DMS114 treated with DMSO at 0.1 percent for 48 hours (cell line): Measurements from ENCODE around the gene SDCCAG8.

Experiments
- DNase-seq: peaks from one replicate; lab custom pipeline; 2025; ENCODE audit not compliant: unreplicated experiment; lab: John Stamatoyannopoulos, UW

SDCCAG8 gene

DNA sequence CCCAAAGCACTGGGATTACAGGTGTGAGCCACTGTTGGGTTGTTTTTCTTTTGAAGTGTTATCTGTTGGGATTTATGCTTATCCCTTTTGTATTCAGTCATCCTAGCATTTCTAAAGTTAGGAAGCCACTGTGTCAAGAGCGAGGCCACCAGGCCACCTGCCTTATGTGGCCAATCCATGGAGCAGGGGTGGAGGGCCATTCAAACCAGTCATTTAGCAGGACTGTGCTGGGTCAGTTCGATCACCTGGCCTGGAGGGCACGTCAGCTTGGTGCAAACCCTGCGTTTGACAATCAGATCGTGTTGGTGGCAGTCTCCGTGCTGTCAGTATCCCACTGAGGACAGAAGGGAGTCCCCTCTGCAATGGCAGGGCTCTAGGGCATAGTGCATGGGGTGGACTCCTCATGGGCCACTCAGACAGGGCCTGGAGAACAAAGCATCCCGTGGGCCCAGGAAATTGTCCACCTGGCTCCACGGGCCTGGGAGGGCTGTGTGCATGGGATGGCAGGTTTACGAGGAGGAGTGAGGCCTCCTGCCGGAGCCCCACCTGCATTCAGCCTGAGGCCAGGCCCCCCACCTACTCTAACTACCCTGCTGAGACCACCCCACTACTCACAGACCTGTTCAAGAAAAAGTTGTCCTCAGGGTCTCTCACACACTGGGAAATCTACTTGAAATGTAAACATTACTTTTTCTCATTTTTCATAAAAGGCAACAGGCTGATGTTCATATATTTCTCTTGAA is 242.3 kb downstream of the SDCCAG8 start:
- no peak for DNase-seq

DNA sequence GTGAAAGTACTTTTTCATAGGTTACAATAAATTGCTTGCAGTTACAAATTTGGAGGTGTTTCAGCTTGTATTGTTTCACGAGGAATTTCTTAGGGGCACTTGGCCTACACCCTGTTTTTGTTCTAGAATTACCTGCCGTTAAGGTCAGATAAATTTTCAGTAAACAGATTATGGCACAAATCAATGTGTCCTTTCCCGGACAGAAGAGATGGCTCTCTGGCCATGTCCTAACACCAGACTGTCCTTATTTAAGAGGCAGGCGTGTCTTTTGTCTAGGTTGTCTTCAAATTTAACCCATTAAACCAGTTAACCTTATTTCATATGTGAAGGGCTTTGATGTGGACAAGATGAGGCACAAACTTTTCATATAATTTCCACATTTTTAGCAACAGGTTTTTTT is 243.4 kb downstream of the SDCCAG8 start:
- DNase-seq: no peak

DNA sequence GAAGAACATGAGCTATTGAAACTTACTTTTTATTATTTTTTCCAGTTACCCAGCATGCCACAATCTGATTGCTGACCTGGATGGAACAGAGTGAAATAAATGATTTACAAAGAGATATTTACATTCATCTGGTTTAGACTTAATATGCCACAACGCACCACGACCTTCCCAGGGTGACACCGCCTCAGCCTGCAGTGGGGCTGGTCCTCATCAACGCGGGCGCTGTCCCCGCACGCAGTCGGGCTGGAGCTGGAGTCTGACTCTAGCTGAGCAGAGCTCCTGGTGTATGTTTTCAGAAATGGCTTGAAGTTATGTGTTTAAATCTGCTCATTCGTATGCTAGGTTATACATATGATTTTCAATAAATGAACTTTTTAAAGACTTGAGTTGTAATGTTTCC is 243.9 kb downstream of the SDCCAG8 start:
- no peak for DNase-seq

DNA sequence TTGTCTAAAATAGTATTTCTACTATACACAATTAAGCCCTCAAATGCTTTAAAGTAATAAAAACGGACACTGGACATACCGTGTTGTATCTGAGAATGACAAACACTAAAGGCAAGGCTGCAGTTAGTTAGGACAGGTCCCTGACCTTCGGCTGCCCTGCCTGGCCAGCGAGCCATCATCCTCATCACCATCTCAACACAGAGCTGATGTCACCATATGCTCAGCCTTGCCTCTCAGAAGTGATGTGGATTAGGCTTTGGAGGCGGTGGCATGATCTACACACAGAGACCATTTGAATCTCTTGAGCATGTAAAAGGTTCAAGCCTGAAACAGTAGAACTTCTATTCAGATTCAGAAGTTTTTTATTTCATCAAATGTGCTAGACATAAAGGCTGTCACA is 244.7 kb downstream of the SDCCAG8 start:
- no peak for DNase-seq

DNA sequence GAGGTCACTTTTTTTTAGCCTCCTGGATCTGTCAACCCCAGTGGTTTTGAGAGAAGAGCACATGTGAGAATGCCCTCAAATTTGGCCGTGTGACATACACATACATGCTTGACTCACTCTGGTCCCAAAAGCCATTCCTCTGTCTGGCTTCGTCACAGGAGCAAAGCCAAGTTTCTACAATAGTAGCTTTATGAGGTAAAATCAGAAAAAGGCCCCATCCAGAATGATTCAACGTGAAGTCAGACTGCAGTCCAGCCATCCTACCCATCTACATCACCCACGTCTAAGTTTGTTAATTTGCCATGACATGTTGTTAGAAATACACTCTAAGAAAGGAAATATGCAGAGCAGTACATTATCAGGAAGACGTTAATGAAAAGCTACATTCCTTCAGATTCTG is 245.2 kb downstream of the SDCCAG8 start:
- DNase-seq: no peak

DNA sequence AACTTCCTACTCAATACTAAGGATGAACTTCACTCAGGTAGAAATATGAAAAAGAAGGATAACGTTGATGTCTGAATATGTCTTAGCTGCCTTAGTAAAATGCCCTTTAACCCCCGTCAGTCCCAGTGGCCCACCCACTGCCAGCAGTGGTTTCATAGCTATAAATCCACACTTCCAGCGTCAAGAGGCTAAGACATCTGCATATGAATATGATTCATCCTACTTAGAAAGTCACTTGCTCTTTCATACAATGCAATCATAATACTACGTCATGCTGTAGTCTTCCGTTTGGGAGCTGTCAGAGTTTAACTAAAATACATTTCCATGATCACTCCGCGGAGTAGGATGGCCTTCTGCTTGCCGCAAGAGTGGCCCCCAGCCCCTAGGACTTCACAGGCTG is 247.3 kb downstream of the SDCCAG8 start:
- no peak for DNase-seq

DNA sequence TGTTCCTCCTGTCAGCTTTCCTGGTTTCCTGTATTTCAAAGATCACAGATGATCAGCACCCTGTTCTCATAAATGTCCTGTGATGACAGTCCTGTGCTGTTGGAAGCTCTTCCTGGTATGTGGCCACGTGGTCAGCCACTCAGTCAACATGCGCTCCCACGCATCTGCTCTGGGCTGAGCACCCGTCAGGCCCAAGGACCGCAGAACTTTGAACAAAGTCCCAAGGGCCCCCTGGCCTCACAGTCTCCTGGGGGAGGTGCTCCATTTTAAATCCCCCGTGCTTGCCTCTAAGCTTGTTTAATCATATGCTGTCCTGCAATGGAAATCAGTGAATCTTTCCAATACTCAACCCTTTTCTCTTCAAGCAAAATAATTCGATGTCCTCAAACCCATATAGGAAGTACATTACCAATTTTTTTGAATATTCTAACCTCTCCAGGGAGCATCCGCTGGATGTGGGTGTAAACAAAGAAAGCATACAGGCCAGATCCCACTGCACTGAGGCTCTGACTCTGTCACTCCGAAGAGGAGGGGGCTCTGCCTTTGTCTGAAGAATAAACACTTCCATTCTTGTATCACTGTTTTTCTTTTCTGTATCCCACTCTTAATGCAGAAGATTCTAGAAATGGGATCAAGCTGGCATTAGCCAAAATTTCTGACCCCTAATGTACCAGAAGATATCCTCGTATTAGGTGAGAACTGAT is 250.3 kb downstream of the SDCCAG8 start:
- no peak for DNase-seq

DNA sequence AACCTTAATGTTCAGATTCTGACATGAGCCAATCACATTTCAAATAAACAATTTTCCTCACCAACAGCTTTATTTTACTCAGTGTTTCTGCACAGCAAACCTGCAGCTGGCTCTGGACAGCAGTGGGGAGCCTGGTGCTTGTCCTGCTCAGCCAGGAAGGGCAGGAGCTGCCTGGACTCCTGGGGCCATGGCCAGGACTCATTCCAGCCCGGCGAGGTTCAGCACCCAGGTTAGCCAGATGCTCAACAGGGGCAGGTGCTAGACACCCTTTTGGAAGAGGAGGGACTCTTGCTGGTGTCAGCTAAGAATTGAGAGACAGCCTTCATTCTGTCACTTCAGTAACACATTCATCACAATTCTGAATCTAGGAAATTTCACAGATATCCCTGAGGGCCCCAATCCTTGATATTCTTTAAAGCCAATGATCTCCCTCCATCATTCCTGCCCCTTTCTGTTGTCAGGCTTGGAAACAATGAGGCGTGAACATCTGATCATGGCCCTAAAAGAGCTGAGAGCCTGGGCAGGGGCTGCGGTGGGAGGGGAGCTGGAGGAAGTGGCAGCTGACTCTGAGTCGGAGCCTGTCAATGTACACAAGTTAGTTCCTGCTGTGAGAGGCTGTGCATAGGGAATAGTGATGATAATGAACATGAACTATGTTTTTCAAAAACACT is 251.3 kb downstream of the SDCCAG8 start:
- no peak for DNase-seq

DNA sequence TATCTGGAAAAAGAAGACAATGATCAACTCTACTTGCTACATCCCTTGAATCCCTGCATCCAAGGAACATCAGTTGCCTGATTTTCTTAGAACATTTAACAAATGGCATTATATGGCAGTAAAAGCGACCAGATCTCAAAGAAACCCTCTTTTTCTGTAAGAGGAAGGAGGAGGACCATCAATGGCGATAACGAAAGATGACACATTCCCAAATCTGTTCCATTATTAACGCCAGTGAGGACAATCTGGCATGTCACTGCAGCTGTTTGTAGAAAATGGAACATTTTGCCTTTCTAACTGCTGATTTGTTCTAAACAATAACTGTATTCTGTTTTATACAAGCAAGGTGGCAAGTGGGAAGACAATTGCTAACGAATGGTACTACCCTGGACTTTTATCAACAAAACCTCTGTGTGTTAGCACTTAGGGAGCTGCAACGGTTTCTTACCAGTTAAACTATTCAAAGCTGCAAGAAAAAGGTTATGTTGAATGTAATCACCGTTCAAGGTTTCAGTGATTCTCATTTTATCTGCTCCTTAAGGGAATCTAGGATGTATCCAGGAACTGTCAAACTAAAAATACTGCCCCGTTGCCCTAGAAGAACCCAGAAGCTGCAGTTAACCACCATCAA is 251.9 kb downstream of the SDCCAG8 start:
- DNase-seq: no peak

DNA sequence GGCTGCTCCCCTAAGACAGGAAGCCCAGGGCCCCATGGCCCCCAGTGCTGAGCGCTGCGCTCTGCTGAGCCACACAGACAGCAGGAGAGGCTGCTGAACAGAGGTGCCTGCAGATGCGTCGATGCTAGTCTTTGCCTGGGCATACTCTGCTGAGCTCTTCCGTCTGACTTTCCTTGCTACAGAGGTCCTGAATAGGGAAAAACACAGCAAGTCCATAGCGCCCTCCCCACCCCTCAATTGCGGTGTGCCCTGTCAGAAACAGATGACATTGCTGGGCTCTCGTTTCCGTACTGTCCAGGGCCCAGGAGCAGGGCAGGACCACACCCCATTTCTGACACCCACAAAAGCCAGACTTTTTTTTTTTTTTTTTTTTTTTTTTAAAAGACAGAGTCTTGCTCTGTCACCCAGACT is 252.5 kb downstream of the SDCCAG8 start:
- DNase-seq: no peak

DNA sequence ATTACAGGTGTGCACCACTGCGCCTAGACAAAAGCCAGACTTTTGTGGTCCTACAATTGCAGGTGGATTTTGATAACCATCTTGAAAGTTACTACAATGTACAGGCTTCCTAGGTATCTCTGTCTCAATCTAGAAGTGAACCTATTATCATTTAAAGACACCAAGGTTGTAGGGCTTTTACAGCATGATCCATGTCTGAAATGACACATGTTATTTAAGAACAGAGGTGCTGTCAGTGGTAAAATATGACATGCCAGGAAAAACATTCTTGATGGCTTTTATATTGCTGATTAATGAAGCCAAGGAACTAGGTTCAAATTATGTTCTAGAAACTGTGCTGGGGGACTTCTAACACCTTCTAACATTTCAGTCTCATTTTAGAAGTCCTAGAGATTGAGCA is 253.1 kb downstream of the SDCCAG8 start:
- DNase-seq: no peak

DNA sequence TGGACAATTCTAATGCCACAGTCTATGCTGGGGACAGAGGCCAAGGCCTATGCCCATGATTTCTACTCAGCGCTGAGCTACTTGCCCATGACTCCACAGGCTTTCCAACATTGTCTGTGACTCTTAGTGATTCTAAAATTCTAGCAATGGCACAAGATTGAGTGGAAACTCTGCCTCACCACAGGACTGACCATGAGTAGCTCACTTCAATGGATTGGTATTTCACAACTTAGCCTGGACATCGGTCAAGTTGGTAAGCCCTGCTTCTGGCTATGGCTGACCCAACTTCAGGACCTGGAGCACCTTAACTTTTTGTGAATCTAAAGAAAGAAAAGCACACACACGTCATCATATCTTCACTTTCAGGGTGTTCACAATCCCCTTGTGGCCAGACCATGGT is 255.1 kb downstream of the SDCCAG8 start:
- DNase-seq: no peak

DNA sequence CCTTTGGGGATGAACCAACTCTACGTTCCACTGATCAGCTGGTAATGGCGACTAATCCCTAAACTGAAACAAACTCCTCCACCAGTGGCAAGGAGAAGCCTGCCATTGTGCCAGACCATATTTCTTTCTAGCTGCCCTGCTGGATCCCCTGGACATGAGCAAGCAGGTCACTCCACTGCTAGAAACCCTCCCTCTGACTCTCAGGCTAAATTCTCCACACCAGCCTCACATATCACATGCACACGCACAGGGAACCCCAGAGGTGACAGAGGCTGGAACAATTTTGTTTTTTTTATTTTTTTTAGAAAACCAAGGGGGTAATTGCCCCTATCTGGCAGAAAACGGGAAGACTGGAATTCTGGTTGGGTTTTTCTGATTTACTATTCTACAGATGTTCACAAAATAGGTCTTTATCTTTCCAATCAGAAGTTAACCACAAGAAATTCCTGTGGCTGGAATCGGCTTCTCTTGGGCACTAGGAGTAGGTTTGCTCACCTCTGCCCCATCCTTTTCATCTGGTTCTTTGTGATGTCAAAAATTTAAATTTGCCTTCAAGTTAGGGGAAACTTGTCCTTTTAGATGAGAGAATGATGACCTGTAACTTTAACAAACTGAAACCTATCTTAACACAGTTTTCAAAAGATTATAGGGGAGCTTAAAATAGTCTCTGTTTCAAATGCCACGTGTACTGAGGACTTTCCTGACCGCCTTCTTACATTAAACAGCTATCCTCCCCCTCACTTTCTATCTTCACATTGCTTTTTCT is 258.1 kb downstream of the SDCCAG8 start:
- no peak for DNase-seq

DNA sequence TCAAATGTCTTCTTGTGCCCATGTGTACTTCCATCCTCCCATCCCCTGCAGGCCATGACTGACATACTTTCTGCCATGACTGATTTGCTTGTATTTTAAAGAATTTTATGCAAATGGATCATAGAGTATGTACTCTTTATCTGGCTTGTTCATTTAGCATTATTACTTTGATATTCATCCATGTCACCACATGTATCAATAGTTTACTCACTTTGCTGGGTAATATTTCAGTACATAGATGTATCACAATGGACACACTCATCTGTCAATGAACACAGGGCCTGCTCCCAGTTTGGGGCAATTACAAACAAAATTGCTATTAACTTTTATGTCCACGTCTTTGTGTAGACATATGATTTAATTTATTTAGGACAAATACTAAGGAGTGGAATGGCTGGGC is 259.1 kb downstream of the SDCCAG8 start:
- no peak for DNase-seq

DNA sequence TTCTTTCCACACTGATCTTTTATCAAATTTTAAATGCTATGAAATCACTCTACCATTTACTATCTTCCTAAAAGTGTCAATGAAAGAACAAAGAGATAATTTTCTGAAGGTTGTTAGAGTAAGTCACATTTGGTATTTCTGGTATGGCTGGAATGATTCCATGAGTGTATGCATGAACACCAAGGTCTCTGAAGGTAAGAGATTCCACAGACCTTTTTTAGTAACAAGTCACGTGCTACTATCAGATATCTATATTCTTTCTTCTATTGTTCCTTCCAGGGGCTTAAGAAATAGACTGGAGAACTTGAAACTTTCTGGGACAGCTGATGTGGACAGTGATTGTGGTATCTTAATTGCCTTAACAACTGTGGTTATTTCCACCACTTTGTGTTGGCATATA is 265.0 kb downstream of the SDCCAG8 start:
- no peak for DNase-seq

DNA sequence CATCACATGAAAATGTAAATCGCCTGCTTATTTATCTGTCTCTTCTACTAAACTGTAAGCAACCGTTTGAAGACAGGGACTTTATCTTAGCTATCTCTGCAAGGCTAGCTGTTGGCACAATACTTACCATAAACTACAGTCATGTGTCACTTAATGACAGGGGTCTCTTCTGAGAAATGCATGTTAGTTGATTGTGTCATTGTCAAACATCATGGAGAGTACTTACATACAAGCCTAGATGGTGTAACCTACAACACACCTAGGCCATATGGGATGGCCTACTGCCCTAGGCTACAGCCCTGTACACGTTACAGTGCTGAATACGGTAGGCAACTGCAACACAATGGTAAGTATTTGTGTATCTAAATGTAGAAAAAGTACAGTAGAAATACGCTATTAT is 267.9 kb downstream of the SDCCAG8 start:
- DNase-seq: no peak

DNA sequence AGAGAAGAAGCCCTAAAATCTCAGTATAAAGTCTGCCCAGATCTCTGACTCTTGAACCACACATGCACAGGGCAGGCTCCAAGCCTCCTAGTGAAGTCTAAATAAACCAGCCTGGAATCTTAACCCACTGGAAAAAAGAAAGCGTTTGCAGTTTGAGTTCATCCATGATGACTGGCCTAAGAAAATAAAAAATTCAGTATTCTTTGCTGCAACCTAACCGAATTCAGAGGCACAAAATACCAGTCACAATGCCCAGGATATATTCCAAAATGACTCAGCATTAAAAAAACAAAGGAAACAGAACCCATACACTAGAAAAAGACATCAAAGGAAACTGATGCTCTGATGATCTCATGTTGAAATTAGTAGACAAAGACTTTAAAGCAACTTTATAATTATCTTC is 269.2 kb downstream of the SDCCAG8 start:
- no peak for DNase-seq

DNA sequence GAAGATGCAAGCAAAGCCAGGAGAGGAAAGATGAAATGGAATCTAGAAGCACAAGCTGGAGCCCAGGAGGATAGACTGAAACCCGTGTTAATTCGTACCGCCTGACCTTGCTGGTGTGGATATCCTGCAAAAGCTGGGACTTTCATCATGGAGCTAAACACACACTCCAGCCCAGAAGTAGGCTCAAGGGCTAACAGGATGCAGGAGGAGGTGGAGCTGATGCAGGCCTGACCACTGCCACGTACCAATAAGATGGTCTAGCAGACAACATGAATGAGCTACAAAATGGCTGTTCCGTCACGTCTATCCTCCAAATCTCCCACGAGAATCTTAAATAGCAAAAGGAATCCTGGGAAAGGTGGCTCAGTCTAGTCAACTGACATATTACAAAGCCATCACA is 270.3 kb downstream of the SDCCAG8 start:
- DNase-seq: no peak

DNA sequence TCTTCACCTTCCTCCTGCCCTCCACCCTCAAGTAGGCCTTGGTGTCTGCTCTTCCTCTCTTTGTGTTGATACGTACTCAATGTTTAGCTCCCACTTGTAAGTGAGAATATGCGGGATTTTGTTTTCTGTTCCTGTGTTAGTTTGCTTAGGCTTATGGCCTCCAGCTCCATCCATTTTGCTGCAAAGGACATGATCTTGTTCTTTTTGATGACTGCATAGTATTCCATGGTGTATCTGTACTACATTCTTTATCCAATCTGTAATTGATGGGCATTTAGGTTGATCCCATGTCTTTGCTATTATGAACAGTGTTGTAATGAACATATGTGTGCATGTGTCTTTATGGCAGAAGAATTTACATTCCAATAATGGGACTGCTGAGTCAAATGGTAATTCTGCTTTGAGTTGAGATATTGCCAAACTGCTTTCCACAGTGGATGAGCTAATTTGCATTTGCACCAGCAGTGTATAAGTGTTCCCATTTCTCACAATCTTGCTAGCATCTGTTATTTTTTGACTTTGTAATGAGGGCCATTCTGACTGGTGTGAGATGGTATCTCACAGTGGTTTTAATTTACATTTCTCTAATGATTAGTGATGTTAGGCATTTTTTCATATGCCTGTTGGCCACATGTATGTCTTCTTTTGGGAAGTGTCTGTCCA is 272.7 kb downstream of the SDCCAG8 start:
- no peak for DNase-seq

DNA sequence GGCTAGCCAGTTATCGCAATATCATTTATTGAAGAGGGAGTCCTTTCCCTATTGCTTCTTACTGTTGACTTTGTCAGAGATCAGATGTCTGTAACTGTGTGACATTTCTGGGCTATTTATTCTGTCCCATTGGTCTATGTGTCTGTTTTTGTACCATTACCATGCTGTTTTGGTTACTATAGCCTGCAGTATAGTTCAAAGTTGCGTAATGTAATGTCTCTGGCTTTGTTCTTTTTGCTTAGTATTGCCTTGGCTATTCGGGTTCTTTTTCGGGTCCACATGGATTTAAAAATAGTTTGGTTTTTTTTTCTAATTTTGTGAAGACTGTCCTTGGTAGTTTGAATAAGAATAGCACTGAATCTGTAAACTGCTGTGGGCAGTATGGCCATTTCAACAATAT is 273.7 kb downstream of the SDCCAG8 start:
- DNase-seq: no peak

DNA sequence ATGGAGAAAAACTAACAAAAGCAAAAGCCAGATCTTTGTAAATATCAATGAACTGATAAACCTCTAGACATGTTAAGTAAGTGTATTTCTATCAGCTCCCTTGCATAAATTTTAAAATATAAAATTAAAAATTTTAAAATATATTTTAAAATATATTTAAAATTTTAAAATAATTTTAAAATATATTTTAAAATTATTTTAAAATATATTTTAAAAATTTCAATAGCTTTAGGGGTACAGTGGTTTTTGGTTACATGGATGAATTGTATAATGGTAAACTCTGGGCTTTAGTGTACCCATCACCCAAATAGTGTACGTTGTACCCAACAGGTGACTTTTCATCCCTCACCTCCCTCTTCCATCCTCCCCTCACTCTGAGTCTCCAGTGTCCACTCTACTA is 279.2 kb downstream of the SDCCAG8 start:
- DNase-seq: no peak
